ENCODE data around the gene HOMER1. TPM values are rescaled to one million over a fixed set of nuclear protein-coding genes. Genes with fewer than 3 reads are reported as not detected.

HOMER1 gene
- total RNA-seq, 1 experiment from 2014 or later: 17.2 TPM

DNA sequence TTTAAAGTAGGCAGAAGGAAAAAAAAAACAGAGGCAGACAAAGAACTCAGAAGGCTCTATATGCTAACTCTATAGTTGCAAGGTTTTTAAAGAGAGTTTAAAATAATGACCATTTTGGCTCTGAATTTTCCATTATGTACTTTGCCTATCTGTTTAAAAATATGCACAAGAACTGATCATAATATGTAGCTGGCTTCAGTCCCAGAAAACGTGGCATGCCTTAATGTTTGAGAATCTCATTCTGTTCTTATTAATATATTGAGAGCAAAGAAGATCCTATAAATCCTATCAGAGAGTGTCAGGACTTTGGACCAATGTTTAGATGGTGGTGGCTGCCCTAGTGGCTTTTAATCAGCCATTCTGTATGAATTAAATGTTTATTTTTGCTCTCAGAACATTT, 156.5 kb downstream of the HOMER1 start:
- Mint-ChIP-seq H3K27me3 (ENCODE audit: insufficient read depth, unreplicated experiment) (no peaks in the 10 kb centered on the region), H3K4me3 (ENCODE audit: unreplicated experiment) (no peak overlapping the region), H3K36me3 (ENCODE audit: insufficient read depth, unreplicated experiment) (peaks cover 6% of the 10 kb centered on the region), H3K27ac (ENCODE audit: low read depth, unreplicated experiment) (no peak overlapping the region), H3K9me3 (ENCODE audit: unreplicated experiment) (no peaks in the 10 kb centered on the region), H3K4me1 (ENCODE audit: insufficient read depth, unreplicated experiment) (no peaks in the 10 kb centered on the region)
- BruUV-seq (replicated peaks): no TSS peak
- intact Hi-C loops (cut with micrococcal nuclease): no loop called here
- POLR2A ChIA-PET: interaction anchor here (0.7 to 0.9 kb wide), 2 partner anchors 8 to 12 kb away, joined by 3 read pairs; no protein-coding TSS in a partner anchor
- CTCF ChIA-PET: no interaction called here
- no peak for DNase-seq (ENCODE audit: unreplicated experiment)
- TF ChIP-seq, protein P1, sequence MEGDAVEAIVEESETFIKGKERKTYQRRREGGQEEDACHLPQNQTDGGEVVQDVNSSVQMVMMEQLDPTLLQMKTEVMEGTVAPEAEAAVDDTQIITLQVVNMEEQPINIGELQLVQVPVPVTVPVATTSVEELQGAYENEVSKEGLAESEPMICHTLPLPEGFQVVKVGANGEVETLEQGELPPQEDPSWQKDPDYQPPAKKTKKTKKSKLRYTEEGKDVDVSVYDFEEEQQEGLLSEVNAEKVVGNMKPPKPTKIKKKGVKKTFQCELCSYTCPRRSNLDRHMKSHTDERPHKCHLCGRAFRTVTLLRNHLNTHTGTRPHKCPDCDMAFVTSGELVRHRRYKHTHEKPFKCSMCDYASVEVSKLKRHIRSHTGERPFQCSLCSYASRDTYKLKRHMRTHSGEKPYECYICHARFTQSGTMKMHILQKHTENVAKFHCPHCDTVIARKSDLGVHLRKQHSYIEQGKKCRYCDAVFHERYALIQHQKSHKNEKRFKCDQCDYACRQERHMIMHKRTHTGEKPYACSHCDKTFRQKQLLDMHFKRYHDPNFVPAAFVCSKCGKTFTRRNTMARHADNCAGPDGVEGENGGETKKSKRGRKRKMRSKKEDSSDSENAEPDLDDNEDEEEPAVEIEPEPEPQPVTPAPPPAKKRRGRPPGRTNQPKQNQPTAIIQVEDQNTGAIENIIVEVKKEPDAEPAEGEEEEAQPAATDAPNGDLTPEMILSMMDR (IDR thresholded peaks at IDR 0.05; ENCODE audit: unreplicated experiment): no peak

DNA sequence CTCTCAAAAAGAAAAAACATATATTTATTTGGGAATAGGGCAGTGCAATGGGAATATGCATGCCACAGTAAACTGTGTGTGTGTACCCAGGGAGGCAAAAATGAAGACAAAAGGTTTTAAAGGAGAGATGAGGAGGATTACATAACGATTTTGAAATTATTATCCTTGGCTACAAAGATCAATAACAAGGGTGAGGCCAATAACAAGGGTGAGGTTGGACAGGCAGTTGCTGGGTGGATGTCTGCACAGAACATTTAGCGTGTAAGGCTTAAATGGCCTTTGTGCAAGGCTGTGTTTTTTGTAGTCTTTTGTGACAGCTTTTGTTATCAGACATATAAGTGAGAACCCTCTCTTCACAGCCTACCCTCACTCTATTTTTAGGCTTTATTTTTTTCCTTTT, 164.1 kb downstream of the HOMER1 start:
- CTCF ChIA-PET: no interaction called here

DNA sequence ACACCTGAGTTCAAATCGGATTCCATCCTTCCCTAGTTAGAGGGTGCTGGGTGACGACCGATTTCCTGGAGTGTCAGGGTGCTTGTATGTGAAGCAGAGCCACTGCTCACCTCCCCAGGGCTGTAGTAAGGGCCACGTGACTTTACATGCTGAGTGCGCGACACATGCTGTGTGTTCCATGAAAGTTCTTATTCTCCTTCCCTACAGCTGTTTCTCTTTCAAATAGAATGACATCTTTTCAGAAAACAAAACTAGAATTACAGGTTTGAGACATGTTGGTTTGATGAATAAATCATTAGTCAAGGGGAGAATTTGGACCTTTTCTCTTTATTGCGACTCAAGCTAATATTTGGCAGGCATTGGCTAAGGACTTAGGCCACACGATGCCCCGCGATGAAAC, 164.9 kb downstream of the HOMER1 start:
- H3K36me3 Mint-ChIP-seq (ENCODE audit: insufficient read depth, unreplicated experiment): no peaks in the 10 kb centered on the region
- H3K4me1 Mint-ChIP-seq (ENCODE audit: insufficient read depth, unreplicated experiment): no peaks in the 10 kb centered on the region
- no peak for DNase-seq (ENCODE audit: unreplicated experiment)
- BruUV-seq (replicated peaks): no TSS peak
- no peak overlapping the region for H3K4me3 Mint-ChIP-seq (ENCODE audit: unreplicated experiment)
- POLR2A ChIA-PET: interaction anchor here (0.6 kb wide), 1 partner anchor 468 kb away, joined by 3 read pairs; no protein-coding TSS in a partner anchor
- intact Hi-C loops (cut with micrococcal nuclease): no loop called here
- H3K27ac Mint-ChIP-seq (ENCODE audit: low read depth, unreplicated experiment): no peak overlapping the region
- TF ChIP-seq, protein P1 (IDR thresholded peaks at IDR 0.05; ENCODE audit: unreplicated experiment): no peak
- H3K27me3 Mint-ChIP-seq (ENCODE audit: insufficient read depth, unreplicated experiment): no peaks in the 10 kb centered on the region
- no peaks in the 10 kb centered on the region for H3K9me3 Mint-ChIP-seq (ENCODE audit: unreplicated experiment)
- CTCF ChIA-PET: interaction anchor here (0.7 kb wide), 1 partner anchor 29 kb away, joined by 4 read pairs; no protein-coding TSS in a partner anchor

More for the DNA sequence above, 164.1 kb downstream of the HOMER1 start:
- TF ChIP-seq, protein P1 (IDR thresholded peaks at IDR 0.05; ENCODE audit: unreplicated experiment): no peak
- no peaks in the 10 kb centered on the region for H3K36me3 Mint-ChIP-seq (ENCODE audit: insufficient read depth, unreplicated experiment)
- intact Hi-C loops (cut with micrococcal nuclease): no loop called here
- no peak overlapping the region for H3K27ac Mint-ChIP-seq (ENCODE audit: low read depth, unreplicated experiment)
- H3K27me3 Mint-ChIP-seq (ENCODE audit: insufficient read depth, unreplicated experiment): no peaks in the 10 kb centered on the region
- no peak for DNase-seq (ENCODE audit: unreplicated experiment)
- BruUV-seq (replicated peaks): no TSS peak
- POLR2A ChIA-PET: interaction anchor here (0.5 kb wide), 1 partner anchor 215 kb away, joined by 3 read pairs; no protein-coding TSS in a partner anchor
- H3K9me3 Mint-ChIP-seq (ENCODE audit: unreplicated experiment): no peaks in the 10 kb centered on the region
- no peak overlapping the region for H3K4me3 Mint-ChIP-seq (ENCODE audit: unreplicated experiment)
- H3K4me1 Mint-ChIP-seq (ENCODE audit: insufficient read depth, unreplicated experiment): no peaks in the 10 kb centered on the region

DNA sequence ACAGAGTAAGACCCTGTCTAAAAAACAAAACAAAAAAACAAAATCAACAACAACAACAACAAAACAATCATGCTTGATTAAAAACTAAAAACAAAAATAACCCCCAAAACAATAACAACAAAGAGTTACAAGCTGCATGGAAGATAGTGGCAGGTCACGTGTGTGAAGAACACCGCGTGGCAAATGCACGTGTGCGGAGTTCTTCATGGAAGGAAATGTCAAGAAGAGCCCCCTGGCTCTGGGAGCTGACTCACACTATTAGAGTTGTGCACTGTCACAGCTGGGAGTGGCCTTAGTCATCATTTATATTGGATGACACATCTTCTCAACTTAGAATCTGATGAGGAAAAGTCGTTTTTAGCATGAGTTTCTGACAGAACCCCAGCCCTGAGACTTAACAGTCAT, 167.5 kb downstream of the HOMER1 start:
- peak; percentile 52 for DNase-seq (ENCODE audit: unreplicated experiment)
- ChIA-PET POLR2A (no interaction called here), CTCF (interaction anchor here (0.6 kb wide), 2 partner anchors 27 to 130 kb away, joined by 3 to 4 read pairs; no protein-coding TSS in a partner anchor)
- BruUV-seq (replicated peaks): no TSS peak
- no peaks in the 10 kb centered on the region for H3K27me3 Mint-ChIP-seq (ENCODE audit: insufficient read depth, unreplicated experiment)
- no peak overlapping the region for H3K27ac Mint-ChIP-seq (ENCODE audit: low read depth, unreplicated experiment)
- no peaks in the 10 kb centered on the region for H3K36me3 Mint-ChIP-seq (ENCODE audit: insufficient read depth, unreplicated experiment)
- H3K4me3 Mint-ChIP-seq (ENCODE audit: unreplicated experiment): no peak overlapping the region
- TF ChIP-seq, protein P1 (IDR thresholded peaks at IDR 0.05; ENCODE audit: unreplicated experiment): no peak
- no peaks in the 10 kb centered on the region for H3K9me3 Mint-ChIP-seq (ENCODE audit: unreplicated experiment)
- intact Hi-C loops (cut with micrococcal nuclease): no loop called here
- no peaks in the 10 kb centered on the region for H3K4me1 Mint-ChIP-seq (ENCODE audit: insufficient read depth, unreplicated experiment)

Measured in MCF 10A (cell line).